Thyroid gland (tissue), 4 donors: ENCODE measurements around the gene PIP5KL1. TPM values are rescaled to one million over a fixed set of nuclear protein-coding genes. Genes with fewer than 3 reads are reported as not detected.
A peak's percentile ranks its signal among the peaks of the same experiment; 100 is the strongest.

Experiments
- DNase-seq, 2 donors: peaks; one replicate each; pipeline ENCODE4 v3.0.0-alpha.2; 2019
- H3K27ac ChIP-seq, 3 donors: fragments of 200-600 bp; sonication (generic); 1 replicate in 2 of 3; 2 replicates in 1 of 3; pipeline ENCODE4 v1.5.1; 2016 to 2019; ENCODE audit warnings: mild to moderate bottlenecking in 1 of 3, moderate library complexity in 1 of 3
- H3K27me3 ChIP-seq: fragments of 200-600 bp; sonication (generic); one replicate; pipeline ENCODE4 v1.5.1; 2019
- H3K36me3 ChIP-seq, 2 donors: fragments of 200-600 bp; sonication (generic); one replicate each; pipeline ENCODE4 v1.5.1; 2016 to 2019
- H3K4me1 ChIP-seq, 2 donors: fragments of 200-600 bp; sonication (generic); one replicate each; pipeline ENCODE4 v1.5.1; 2017 to 2019
- H3K4me3 ChIP-seq, 3 donors: fragments of 200-600 bp; sonication (generic); replicated peaks in 1 of 3; 1 replicate in 2 of 3; 2 replicates in 1 of 3; pipeline ENCODE4 v1.5.1; 2016; ENCODE audit warnings: mild to moderate bottlenecking in 1 of 3
- H3K9me3 ChIP-seq: fragments of 200-600 bp; sonication (generic); one replicate; pipeline ENCODE4 v1.5.1; 2017
- CTCF ChIP-seq, 6 experiments: fragments of 200-600 bp in 3 of 6; fragments of 450-650 bp in 3 of 6; sonication (generic) in 3 of 6; IDR thresholded peaks; one replicate each; pipeline ENCODE4 v1.5.1; 2016 to 2019; ENCODE audit warnings: antibody characterized with exemption in 6 of 6, mild to moderate bottlenecking in 2 of 6, inconsistent platforms in 1 of 6, moderate library complexity in 1 of 6
- POLR2A ChIP-seq, 2 donors: fragments of 450-650 bp; IDR thresholded peaks; one replicate each; pipeline ENCODE4 v1.6.1; 2017; ENCODE audit warnings: antibody characterized with exemption in 2 of 2, mild to moderate bottlenecking in 2 of 2, moderate library complexity in 1 of 2
- WGBS, 2 donors: methylation state at CpG; one replicate each; pipeline ENCODE4 v1.1.5; 2017; 5-methylcytosine and 5-hydroxymethylcytosine counted together
- intact Hi-C: fragments of 100-400 bp; cut with DNase I; formaldehyde crosslinking; loops from one replicate; pipeline ENCODE4 v1.15.1; 2023
- total RNA-seq, 4 donors: library from RNA; depleted of rRNA; stranded (reverse); fragments of >200 nt; gene quantifications; one replicate each; pipeline ENCODE4 v1.2.3, GENCODE V29; 2016

Gene PIP5KL1
- total RNA-seq, 4 donors from 2014 or later: 1.0 to 5.2 (median 1.6) TPM; not detected in 1

GRCh38 chr9:127977884-127978647 lies 47.5 kb upstream of the PIP5KL1 start:
- Histone ChIP-seq H3K4me3 (peak overlapping the region in 1 of 3 donors; percentile 90), H3K9me3 (no peaks in the 10 kb centered on the region), H3K4me1 (peaks cover 73 to 80% of the 10 kb centered on the region in 2 donors), H3K27ac (peak overlapping the region; percentile 77 to 90 (median 81)), H3K27me3 (no peaks in the 10 kb centered on the region), H3K36me3 (no peaks in the 10 kb centered on the region)
- intact Hi-C loops: no loop called here
- WGBS, 2 donors: 53 to 54% methylated on average over 12 of the region's 12 CpGs
- DNase-seq: peak; percentile 70 to 74
- TF ChIP-seq POLR2A (IDR thresholded peaks at IDR 0.05) (peak in 1 of 2 donors; percentile 13), CTCF (IDR thresholded peaks at IDR 0.05) (peak in 2 of 6 experiments; percentile 7 to 11)

GRCh38 chr9:127977009-127977883 lies 46.7 kb upstream of the PIP5KL1 start:
- intact Hi-C loops: no loop called here

GRCh38 chr9:127976498-127976897 lies 45.9 kb upstream of the PIP5KL1 start:
- peak overlapping the region; percentile 77 to 90 (median 81) for H3K27ac ChIP-seq
- DNase-seq: peak; percentile 76 to 84
- H3K27me3 ChIP-seq: no peaks in the 10 kb centered on the region
- no peaks in the 10 kb centered on the region for H3K9me3 ChIP-seq
- TF ChIP-seq CTCF (IDR thresholded peaks at IDR 0.05) (no peak), POLR2A (IDR thresholded peaks at IDR 0.05) (no peak)
- H3K36me3 ChIP-seq: no peaks in the 10 kb centered on the region
- intact Hi-C loops: no loop called here
- no peak overlapping the region for H3K4me3 ChIP-seq
- peaks cover 85 to 86% of the 10 kb centered on the region in 2 donors for H3K4me1 ChIP-seq
- 35% methylated on average over 3 of the region's 6 CpGs; no CpG with 5 or more reads in 1 of the 2 donors for WGBS, 2 donors

More at GRCh38 chr9:127977009-127977883, 46.7 kb upstream of the PIP5KL1 start:
- Histone ChIP-seq H3K4me1 (peaks cover 81 to 83% of the 10 kb centered on the region in 2 donors), H3K4me3 (no peak overlapping the region), H3K9me3 (no peaks in the 10 kb centered on the region), H3K27ac (peak overlapping the region; percentile 77 to 90 (median 81)), H3K36me3 (no peaks in the 10 kb centered on the region), H3K27me3 (no peaks in the 10 kb centered on the region)
- TF ChIP-seq POLR2A (IDR thresholded peaks at IDR 0.05) (no peak), CTCF (IDR thresholded peaks at IDR 0.05) (no peak)
- DNase-seq: no peak
- 78 to 85% methylated on average over 7 of the region's 7 CpGs for WGBS, 2 donors

GRCh38 chr9:127975376-127976315 lies 45.1 kb upstream of the PIP5KL1 start:
- H3K4me3 ChIP-seq: no peak overlapping the region
- intact Hi-C loops: no loop called here

More at GRCh38 chr9:127975376-127976315, 45.1 kb upstream of the PIP5KL1 start:
- no peak for TF ChIP-seq POLR2A (IDR thresholded peaks at IDR 0.05)
- no peak for TF ChIP-seq CTCF (IDR thresholded peaks at IDR 0.05)
- WGBS, 2 donors: 74 to 78% methylated on average over 8 to 10 of the region's 10 CpGs
- Histone ChIP-seq H3K9me3 (no peaks in the 10 kb centered on the region), H3K4me1 (peaks cover 82 to 90% of the 10 kb centered on the region in 2 donors), H3K27ac (peak overlapping the region; percentile 77 to 90 (median 81)), H3K27me3 (no peaks in the 10 kb centered on the region), H3K36me3 (no peaks in the 10 kb centered on the region)
- no peak for DNase-seq
